Measurements from ENCODE around the gene PSRC1. TPM values are rescaled to one million over a fixed set of nuclear protein-coding genes. Genes with fewer than 3 reads are reported as not detected.

The PSRC1 gene
- total and polyA plus RNA-seq, 2 donors (not counting 3 experiments of a cell fraction or from before 2014, with no cell fraction given) = 25.0 to 29.3 TPM

GRCh38 chr1:109239409-109240068, 43.4 kb downstream of the PSRC1 start:
- H4K20me1 ChIP-seq (replicated peaks; ENCODE audit: control insufficient read depth, extremely low read depth, insufficient read depth, low read length) = no peaks in the 10 kb centered on the region
- POLR2A ChIA-PET = interaction anchor here (0.6 kb wide), 1 partner anchor 139 kb away, joined by 7 read pairs; no protein-coding TSS in a partner anchor
- H3K4me1 ChIP-seq (ENCODE audit: control insufficient read depth, extremely low read depth, insufficient read depth, low read length) = no peaks in the 10 kb centered on the region
- FAIRE-seq (peak; percentile 70), DNase-seq (ENCODE audit: low read depth, low spot score) (peak; percentile 18)
- H3K9me3 ChIP-seq (replicated peaks; ENCODE audit: control insufficient read depth, insufficient read depth, low read length) = no peaks in the 10 kb centered on the region
- no peaks in the 10 kb centered on the region for H3K9me1 ChIP-seq (replicated peaks; ENCODE audit: control insufficient read depth, extremely low read depth, insufficient read depth, low read length)
- H3K4me2 ChIP-seq (ENCODE audit: insufficient read depth, low read length) = no peak overlapping the region
- peaks cover 20 to 35% of the 10 kb centered on the region in 2 experiments for H3K36me3 ChIP-seq (ENCODE audit: control insufficient read depth in 2 of 2, extremely low read depth in 1 of 2, insufficient read depth in 2 of 2, low read length in 2 of 2)
- H3K9ac ChIP-seq (replicated peaks; ENCODE audit: extremely low read depth, insufficient read depth, low read length) = no peak overlapping the region
- no peak overlapping the region for H3K4me3 ChIP-seq (replicated peaks in 1 of 3; ENCODE audit: insufficient read depth in 1 of 3, low read depth in 1 of 3, low read length in 3 of 3)
- intact Hi-C loops (cut with micrococcal nuclease) (loop anchor here (1.0 kb wide), 1 partner anchor 10 kb away; the partner anchor contains the start of gene CELSR2), dilution Hi-C loops (cut with MboI; ENCODE audit: extremely low pct_ligation_motif_present, low sequenced_read_pairs) (no loop called here)
- H2AFZ ChIP-seq (ENCODE audit: low read depth, low read length) = no peak overlapping the region
- TF ChIP-seq EZH2 (IDR thresholded peaks at IDR 0.05; ENCODE audit: borderline replicate concordance, low read depth, low read length, severe bottlenecking) (no peak), FOS (IDR thresholded peaks at IDR 0.05; ENCODE audit: borderline replicate concordance, insufficient read depth, low read length) (no peak), MYC (IDR thresholded peaks at IDR 0.05; ENCODE audit: low read depth, low read length) (no peak), CTCF (IDR thresholded peaks at IDR 0.05; ENCODE audit: extremely low read depth in 1 of 2, insufficient read depth in 1 of 2, low read depth in 1 of 2, low read length in 2 of 2) (peak; percentile 44 to 47), MAX (IDR thresholded peaks at IDR 0.05; ENCODE audit: insufficient read depth, insufficient read length) (no peak), GATA2 (IDR thresholded peaks at IDR 0.05; ENCODE audit: insufficient read depth, insufficient read length, low read depth, low read length) (no peak)
- no peak overlapping the region for H3K27ac ChIP-seq (ENCODE audit: insufficient read depth, low read depth, low read length)
- CTCF ChIA-PET = interaction anchor here (1.0 to 4.8 kb wide), 10 partner anchors 8 to 293 kb away, joined by 3 to 41 read pairs (median 4); partner anchors contain the start of genes CELSR2 and SORT1
- peaks cover 12 to 17% of the 10 kb centered on the region in 2 experiments for H3K27me3 ChIP-seq (ENCODE audit: control insufficient read depth in 2 of 2, insufficient read depth in 2 of 2, low read length in 2 of 2)
- H3K79me2 ChIP-seq (ENCODE audit: control insufficient read depth, insufficient read depth, low read length) = no peaks in the 10 kb centered on the region
- BruUV-seq (replicated peaks) = no TSS peak

Data from endothelial cell of umbilical vein (primary cell).